Lung (tissue), 12 donors: ENCODE measurements around the gene GRM4. TPM values are rescaled to one million over a fixed set of nuclear protein-coding genes. Genes with fewer than 3 reads are reported as not detected.

Source experiments
- ATAC-seq: fragments of 200-7000 bp; cut with Tn5 transposase; one replicate; pipeline ENCODE4 v1.9.1; 2020; ENCODE audit warnings: moderate number of reproducible peaks; ENCODE audit not compliant: insufficient read depth, low FRiP score
- DNase-seq, 3 donors: peaks; one replicate each; pipeline ENCODE4 v3.0.0-alpha.2; 2013 to 2017
- H3K27ac ChIP-seq, 2 donors: one replicate each; pipeline ENCODE4 v1.5.1; 2013; ENCODE audit warnings: mild to moderate bottlenecking in 2 of 2, moderate library complexity in 2 of 2, control low read depth in 1 of 2, inconsistent platforms in 1 of 2, low read depth in 1 of 2, low read length in 1 of 2
- H3K27me3 ChIP-seq, 3 donors: one replicate each; pipeline ENCODE4 v1.5.1; 2013; ENCODE audit warnings: low read length in 2 of 3; ENCODE audit not compliant: control insufficient read depth in 3 of 3, insufficient read depth in 3 of 3
- H3K36me3 ChIP-seq, 4 donors: one replicate each; pipeline ENCODE4 v1.5.1; 2013; ENCODE audit warnings: low read length in 4 of 4, mild to moderate bottlenecking in 1 of 4, moderate library complexity in 1 of 4; ENCODE audit not compliant: control insufficient read depth in 4 of 4, insufficient read depth in 4 of 4
- H3K4me1 ChIP-seq, 5 donors: one replicate each; pipeline ENCODE4 v1.5.1; 2013; ENCODE audit warnings: low read length in 5 of 5, mild to moderate bottlenecking in 2 of 5, moderate library complexity in 1 of 5; ENCODE audit not compliant: control insufficient read depth in 5 of 5, insufficient read depth in 5 of 5
- H3K4me3 ChIP-seq: one replicate; pipeline ENCODE4 v1.5.1; 2013; ENCODE audit warnings: mild to moderate bottlenecking, control low read depth, moderate library complexity
- H3K9ac ChIP-seq, 2 donors: one replicate each; pipeline ENCODE4 v1.5.1; 2013; ENCODE audit warnings: low read length in 2 of 2, control low read depth in 1 of 2; ENCODE audit not compliant: insufficient read depth in 1 of 2
- H3K9me3 ChIP-seq, 4 donors: one replicate each; pipeline ENCODE4 v1.5.1; 2013; ENCODE audit warnings: low read length in 3 of 4, mild to moderate bottlenecking in 1 of 4, moderate library complexity in 1 of 4; ENCODE audit not compliant: control insufficient read depth in 4 of 4, insufficient read depth in 3 of 4
- CTCF ChIP-seq: IDR thresholded peaks from 2 replicates; pipeline ENCODE4 v1.5.1; 2012; ENCODE audit warnings: mild to moderate bottlenecking; ENCODE audit errors: control extremely low read depth, extremely low read depth
- WGBS, 2 donors: extraction: QIAGEN DNeasy Blood & Tissue Kit; methylation state at CpG; one replicate each; pipeline ENCODE4 v1.1.7; 2013; 5-methylcytosine and 5-hydroxymethylcytosine counted together
- polyA plus RNA-seq, 2 donors: library from polyadenylated mRNA; stranded (reverse); fragments of 200-250 nt; gene quantifications; one replicate each; pipeline ENCODE4 v1.2.1, GENCODE V29; 2013
- total RNA-seq, 2 donors: library from RNA; depleted of rRNA in 1 of 2; stranded (reverse); fragments of >200 nt in 1 of 2; gene quantifications; one replicate each; pipeline ENCODE4 v1.2.1, GENCODE V29; 2014 to 2021
- donor health status: control.
- donor health status: control.
- donor health status: Bipolar disorder and iron deficiency.
- donor health status: healthy.
- donor health status: DM: yes; HTN: yes; CAD: no.

GRM4 gene
- total and polyA plus RNA-seq, 4 donors, result 0.02 to 0.34 (median 0.09) TPM

- peaks cover 0 to 4% (median 0%) of the 10 kb centered on the region in 5 donors for H3K4me1 ChIP-seq
- no peak overlapping the region for H3K9ac ChIP-seq
- ATAC-seq (no peak), DNase-seq (no peak)
- H3K27ac ChIP-seq, result no peak overlapping the region
- no peak for TF ChIP-seq CTCF
- H3K27me3 ChIP-seq, result peaks cover 0 to 17% (median 1%) of the 10 kb centered on the region in 3 donors
- no peaks in the 10 kb centered on the region for H3K36me3 ChIP-seq
- H3K4me3 ChIP-seq, result no peak overlapping the region
- WGBS, 2 donors, result 73 to 76% methylated on average over 7 of the region's 7 CpGs
- peaks cover 0 to under 1% (median 0%) of the 10 kb centered on the region in 4 donors for H3K9me3 ChIP-seq
Measured at GRCh38 chr6:34062815-34063214, 83.1 kb downstream of the GRM4 start.

GRCh38 chr6:34062156-34062555 is 83.7 kb downstream of the GRM4 start:
- peaks cover 0 to 10% (median 2%) of the 10 kb centered on the region in 3 donors for H3K27me3 ChIP-seq
- peaks cover 0 to 4% (median 0%) of the 10 kb centered on the region in 5 donors for H3K4me1 ChIP-seq
- ATAC-seq (no peak), DNase-seq (no peak)
- 91 to 96% methylated on average over 3 of the region's 3 CpGs for WGBS, 2 donors
- H3K36me3 ChIP-seq, result no peaks in the 10 kb centered on the region
- TF ChIP-seq CTCF, result no peak
- H3K9me3 ChIP-seq, result no peaks in the 10 kb centered on the region
- H3K4me3 ChIP-seq, result no peak overlapping the region
- H3K9ac ChIP-seq, result no peak overlapping the region
- H3K27ac ChIP-seq, result no peak overlapping the region

- ATAC-seq, result no peak
- no peaks in the 10 kb centered on the region for H3K9me3 ChIP-seq
- no peak overlapping the region for H3K9ac ChIP-seq
- H3K4me1 ChIP-seq, result peaks cover 0 to 9% (median 0%) of the 10 kb centered on the region in 5 donors
- H3K4me3 ChIP-seq, result no peak overlapping the region
- peaks cover 0 to 7% (median 2%) of the 10 kb centered on the region in 3 donors for H3K27me3 ChIP-seq
- no peak for TF ChIP-seq CTCF
- H3K36me3 ChIP-seq, result no peaks in the 10 kb centered on the region
- 70 to 76% methylated on average over 3 of the region's 3 CpGs for WGBS, 2 donors
- H3K27ac ChIP-seq, result no peak overlapping the region
- no peak for DNase-seq
Measured at GRCh38 chr6:34061348-34061747, 84.5 kb downstream of the GRM4 start.

- H3K9ac ChIP-seq, result no peak overlapping the region
- 86 to 91% methylated on average over 3 of the region's 3 CpGs for WGBS, 2 donors
- DNase-seq (no peak), ATAC-seq (no peak)
- H3K4me3 ChIP-seq, result no peak overlapping the region
- no peak for TF ChIP-seq CTCF
- H3K36me3 ChIP-seq, result no peaks in the 10 kb centered on the region
- H3K4me1 ChIP-seq, result peaks cover 0 to 9% (median 0%) of the 10 kb centered on the region in 5 donors
- no peak overlapping the region for H3K27ac ChIP-seq
- no peaks in the 10 kb centered on the region for H3K9me3 ChIP-seq
- H3K27me3 ChIP-seq, result peaks cover 0 to 7% (median 2%) of the 10 kb centered on the region in 3 donors
Measured at GRCh38 chr6:34059914-34060313, 86.0 kb downstream of the GRM4 start.
